SJCRH30 (cell line): ENCODE data around the gene ABCF3. TPM values are rescaled to one million over a fixed set of nuclear protein-coding genes. Genes with fewer than 3 reads are reported as not detected.

ENCODE experiments used
- DNase-seq, 2 experiments: peaks; one replicate each; pipeline ENCODE4 v3.0.0-alpha.2; 2015 to 2020
- H3K27ac ChIP-seq: fragments of 250-450 bp; sonication (Bioruptor Pico); 2 replicates; pipeline ENCODE4 v1.5.1; 2020; ENCODE audit warnings: mild to moderate bottlenecking, moderate library complexity
- H3K27me3 ChIP-seq: fragments of 250-450 bp; sonication (Bioruptor Pico); 2 replicates; pipeline ENCODE4 v1.5.1; 2020; ENCODE audit warnings: mild to moderate bottlenecking, moderate library complexity
- H3K36me3 ChIP-seq: fragments of 250-450 bp; sonication (Bioruptor Pico); 2 replicates; pipeline ENCODE4 v1.5.1; 2020; ENCODE audit warnings: mild to moderate bottlenecking, moderate library complexity
- H3K4me1 ChIP-seq: fragments of 250-450 bp; sonication (Bioruptor Pico); 2 replicates; pipeline ENCODE4 v1.5.1; 2020; ENCODE audit warnings: mild to moderate bottlenecking, moderate library complexity
- H3K4me3 ChIP-seq: fragments of 250-450 bp; sonication (Bioruptor Pico); 2 replicates; pipeline ENCODE4 v1.5.1; 2020; ENCODE audit warnings: mild to moderate bottlenecking, moderate library complexity
- H3K9me3 ChIP-seq: fragments of 250-450 bp; sonication (Bioruptor Pico); replicated peaks from 2 replicates; pipeline ENCODE4 v1.5.1; 2020; ENCODE audit warnings: mild to moderate bottlenecking, moderate library complexity
- total RNA-seq: library from RNA; depleted of rRNA; stranded (reverse); fragments of >200 nt; shearing (Covaris generic); gene quantifications from 2 replicates; pipeline ENCODE4 v1.2.3, GENCODE V29; 2014

Gene ABCF3
- total RNA-seq, 1 experiment from 2014 or later, result 32.6 TPM

- peaks cover 11% of the 10 kb centered on the region for H3K4me1 ChIP-seq
- H3K27ac ChIP-seq, result peak within 1 kb of the TSS; percentile 55
- peak within 1 kb of the TSS; percentile 86 for H3K4me3 ChIP-seq
- H3K36me3 ChIP-seq, result peaks cover 38% of the 10 kb centered on the region
- H3K9me3 ChIP-seq, result no peaks in the 10 kb centered on the region
- DNase-seq, result peak; percentile 97 to 98
- H3K27me3 ChIP-seq, result no peaks in the 10 kb centered on the region
Observed at GRCh38 chr3:184174646-184175492, 11.1 kb upstream of the ABCF3 start, which contains the start of gene AP2M1. TSS of gene AP2M1 (plus strand) at chr3:184174855. CDS start at chr3:184176994, 2,139 bp downstream.

- Histone ChIP-seq H3K27me3 (no peaks in the 10 kb centered on the region), H3K27ac (peak overlapping the region; percentile 55; the same call in 1 of the 2 replicates), H3K4me1 (peaks cover 11% of the 10 kb centered on the region), H3K36me3 (peaks cover 44% of the 10 kb centered on the region), H3K4me3 (peak overlapping the region; percentile 86), H3K9me3 (no peaks in the 10 kb centered on the region)
- DNase-seq, result no peak
Observed at GRCh38 chr3:184175506-184175905, 10.5 kb upstream of the ABCF3 start.

GRCh38 chr3:184175981-184176376 is 10.0 kb upstream of the ABCF3 start:
- peaks cover 11% of the 10 kb centered on the region for H3K4me1 ChIP-seq
- peaks cover 41% of the 10 kb centered on the region for H3K36me3 ChIP-seq
- DNase-seq, result no peak

GRCh38 chr3:184176377-184177330 is 9.3 kb upstream of the ABCF3 start:
- Histone ChIP-seq H3K36me3 (peaks cover 42% of the 10 kb centered on the region), H3K9me3 (no peaks in the 10 kb centered on the region), H3K4me1 (peaks cover 11% of the 10 kb centered on the region), H3K27ac (peak overlapping the region; percentile 53), H3K4me3 (peak overlapping the region; percentile 86), H3K27me3 (no peaks in the 10 kb centered on the region)
- DNase-seq, result peak; percentile 84 to 87

More at GRCh38 chr3:184175981-184176376, 10.0 kb upstream of the ABCF3 start:
- Histone ChIP-seq H3K4me3 (peak overlapping the region; percentile 86), H3K27ac (peak overlapping the region; percentile 53), H3K9me3 (no peaks in the 10 kb centered on the region), H3K27me3 (no peaks in the 10 kb centered on the region)

GRCh38 chr3:184177331-184177731 is 8.7 kb upstream of the ABCF3 start:
- no peak overlapping the region for H3K4me3 ChIP-seq
- DNase-seq, result no peak
- H3K27me3 ChIP-seq, result no peaks in the 10 kb centered on the region
- no peak overlapping the region for H3K27ac ChIP-seq
- H3K4me1 ChIP-seq, result peaks cover 11% of the 10 kb centered on the region
- peaks cover 40% of the 10 kb centered on the region for H3K36me3 ChIP-seq
- no peaks in the 10 kb centered on the region for H3K9me3 ChIP-seq

- Histone ChIP-seq H3K4me1 (peaks cover 11% of the 10 kb centered on the region), H3K36me3 (peaks cover 45% of the 10 kb centered on the region), H3K27ac (no peak overlapping the region), H3K27me3 (no peaks in the 10 kb centered on the region), H3K4me3 (no peak overlapping the region), H3K9me3 (no peaks in the 10 kb centered on the region)
- no peak for DNase-seq
Observed at GRCh38 chr3:184177767-184178306, 8.2 kb upstream of the ABCF3 start.

GRCh38 chr3:184178521-184179138 is 7.4 kb upstream of the ABCF3 start:
- peaks cover 52% of the 10 kb centered on the region for H3K36me3 ChIP-seq
- DNase-seq, result no peak
- no peaks in the 10 kb centered on the region for H3K27me3 ChIP-seq
- H3K27ac ChIP-seq, result no peak overlapping the region
- H3K4me1 ChIP-seq, result peaks cover 11% of the 10 kb centered on the region
- H3K9me3 ChIP-seq, result no peaks in the 10 kb centered on the region
- H3K4me3 ChIP-seq, result no peak overlapping the region

GRCh38 chr3:184180165-184180564 is 5.8 kb upstream of the ABCF3 start:
- no peak for DNase-seq
- no peaks in the 10 kb centered on the region for H3K27me3 ChIP-seq

GRCh38 chr3:184181596-184181995 is 4.4 kb upstream of the ABCF3 start:
- Histone ChIP-seq H3K36me3 (peaks cover 55% of the 10 kb centered on the region), H3K27me3 (no peaks in the 10 kb centered on the region), H3K9me3 (no peaks in the 10 kb centered on the region), H3K27ac (no peak overlapping the region), H3K4me1 (peaks cover 20% of the 10 kb centered on the region), H3K4me3 (no peak overlapping the region)
- no peak for DNase-seq

More at GRCh38 chr3:184180165-184180564, 5.8 kb upstream of the ABCF3 start:
- Histone ChIP-seq H3K36me3 (peaks cover 55% of the 10 kb centered on the region), H3K4me3 (no peak overlapping the region), H3K4me1 (peaks cover 19% of the 10 kb centered on the region), H3K27ac (no peak overlapping the region), H3K9me3 (no peaks in the 10 kb centered on the region)

GRCh38 chr3:184183679-184184078 is 2.3 kb upstream of the ABCF3 start:
- H3K27me3 ChIP-seq, result no peaks in the 10 kb centered on the region
- no peak for DNase-seq
- no peak overlapping the region for H3K27ac ChIP-seq
- H3K4me3 ChIP-seq, result no peak overlapping the region
- peaks cover 18% of the 10 kb centered on the region for H3K4me1 ChIP-seq
- peaks cover 42% of the 10 kb centered on the region for H3K36me3 ChIP-seq
- no peaks in the 10 kb centered on the region for H3K9me3 ChIP-seq

- H3K27ac ChIP-seq, result peak overlapping the region; percentile 82
- no peak for DNase-seq
- H3K27me3 ChIP-seq, result no peaks in the 10 kb centered on the region
- peak overlapping the region; percentile 96 for H3K4me3 ChIP-seq
- peaks cover 38% of the 10 kb centered on the region for H3K36me3 ChIP-seq
- peaks cover 18% of the 10 kb centered on the region for H3K4me1 ChIP-seq
- H3K9me3 ChIP-seq, result no peaks in the 10 kb centered on the region
Observed at GRCh38 chr3:184184546-184185230, 1.3 kb upstream of the ABCF3 start.

GRCh38 chr3:184185461-184186183 is 377 bp upstream of the ABCF3 start:
- DNase-seq, result peak; percentile 98 to 99
- Histone ChIP-seq H3K9me3 (no peaks in the 10 kb centered on the region), H3K27ac (peak overlapping the region; percentile 82), H3K4me3 (peak overlapping the region; percentile 96), H3K27me3 (no peaks in the 10 kb centered on the region), H3K4me1 (peaks cover 18% of the 10 kb centered on the region), H3K36me3 (peaks cover 32% of the 10 kb centered on the region)

GRCh38 chr3:184186902-184187207 is 856 bp downstream of the ABCF3 start:
- H3K9me3 ChIP-seq, result no peaks in the 10 kb centered on the region
- H3K36me3 ChIP-seq, result peaks cover 34% of the 10 kb centered on the region
- no peak for DNase-seq
- peak overlapping the region; percentile 96 for H3K4me3 ChIP-seq
- no peaks in the 10 kb centered on the region for H3K27me3 ChIP-seq
- no peak overlapping the region; the same call in 1 of the 2 replicates for H3K27ac ChIP-seq
- peaks cover 18% of the 10 kb centered on the region for H3K4me1 ChIP-seq
